T47D (cell line): ENCODE results near the gene EIF4E1B.

Source experiments
- DNase-seq, 2 experiments: peaks; one replicate each; pipeline versions ENCODE4 v3.0.0 to v3.0.0-alpha.2; 2011 to 2012; ENCODE audit warnings: low read depth in 1 of 2, low spot score in 1 of 2
- JUND ChIP-seq: IDR thresholded peaks from 2 replicates; pipeline ENCODE4 v1.6.1; 2012; ENCODE audit warnings: low read depth
- in situ Hi-C: cut with HindIII; loops from 2 replicates; pipeline ENCODE4 v1.10.0; 2016; ENCODE audit warnings: low sequenced_read_pairs, low pct_unique_long_range_greater_than_20kb

Gene EIF4E1B

DNA sequence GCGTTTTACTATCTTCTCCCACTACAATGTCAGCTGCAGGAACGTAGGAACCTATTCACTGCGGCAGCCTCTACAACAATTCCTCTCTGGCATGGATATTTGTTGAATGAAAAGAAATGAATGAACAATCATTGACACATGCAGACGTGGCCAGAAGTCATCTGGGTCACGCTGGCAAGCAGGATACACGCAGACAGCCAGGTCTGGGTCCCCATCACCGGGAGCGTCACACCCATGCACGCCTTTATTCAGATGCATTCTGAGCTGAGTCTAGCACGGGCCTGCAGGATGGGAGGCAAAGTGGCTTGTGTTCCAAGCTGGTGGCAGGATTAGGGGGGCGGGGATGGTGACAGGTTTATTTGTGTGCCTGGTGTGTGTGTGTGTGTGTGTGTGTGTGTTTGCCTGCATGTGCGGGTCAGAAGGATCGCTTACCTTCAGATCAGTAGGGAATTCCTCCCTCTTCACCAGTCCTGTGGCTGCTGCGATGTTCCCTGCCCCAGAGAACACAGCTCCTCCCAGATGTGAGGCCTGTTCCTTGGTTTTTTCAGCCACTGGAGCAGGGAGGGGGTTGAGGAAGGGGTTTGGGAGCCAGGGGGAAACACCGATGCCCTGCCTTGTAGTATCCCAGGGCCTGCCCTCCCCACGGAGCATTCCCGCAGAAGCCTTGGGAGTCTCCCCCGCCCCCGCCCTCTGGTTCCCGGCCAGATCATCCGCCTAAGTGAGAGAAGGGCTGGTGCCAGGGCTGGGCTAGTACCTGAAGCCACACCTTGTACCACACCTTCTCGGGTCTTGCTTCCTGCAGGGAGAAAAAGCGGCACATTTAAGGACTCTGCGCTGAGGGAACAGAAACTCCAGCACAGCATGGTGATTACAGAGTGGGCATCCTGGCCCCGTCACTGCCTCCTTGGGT is 4.3 kb upstream of the EIF4E1B start:
- no peak for DNase-seq
- no peak for TF ChIP-seq JUND
- in situ Hi-C loops, result no loop called here

DNA sequence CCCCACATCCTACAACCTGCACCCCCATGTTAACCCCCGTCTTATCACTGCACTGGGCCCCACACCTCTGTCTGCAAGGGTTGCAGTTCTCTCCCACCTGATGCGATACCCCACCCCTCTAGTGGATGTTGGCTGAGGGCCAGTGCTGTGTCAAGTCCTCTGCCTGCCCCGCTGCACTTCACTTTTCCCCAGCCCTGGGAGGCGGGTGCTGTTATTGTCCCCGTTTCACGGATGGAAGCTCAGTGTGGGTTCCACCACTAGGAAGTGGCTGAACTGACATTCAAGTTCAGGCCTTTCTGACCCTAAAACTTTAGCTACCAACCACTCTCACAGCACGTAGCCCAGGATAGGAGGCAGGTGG is 3.6 kb upstream of the EIF4E1B start:
- no peak for TF ChIP-seq JUND
- in situ Hi-C loops, result no loop called here
- DNase-seq, result no peak

DNA sequence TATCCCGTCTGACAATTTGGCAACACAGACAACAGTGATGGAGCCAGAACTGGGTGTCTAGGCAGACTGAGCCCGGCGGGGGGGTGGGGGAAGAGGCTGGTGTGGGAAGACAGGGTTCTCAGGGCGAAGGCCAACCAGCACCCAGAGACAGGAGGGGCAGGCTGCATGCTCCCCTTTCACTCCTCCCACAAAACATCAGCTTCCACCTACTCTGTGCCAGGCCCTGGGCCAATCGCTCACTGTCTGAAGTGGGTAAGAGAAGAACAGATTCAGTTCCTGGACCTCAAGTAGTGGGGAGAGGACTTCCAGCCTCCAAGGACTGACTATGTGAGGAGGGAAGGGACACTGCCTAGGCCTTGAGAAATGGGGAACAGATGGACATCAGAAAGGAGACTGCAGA is 2.9 kb upstream of the EIF4E1B start:
- in situ Hi-C loops, result no loop called here

DNA sequence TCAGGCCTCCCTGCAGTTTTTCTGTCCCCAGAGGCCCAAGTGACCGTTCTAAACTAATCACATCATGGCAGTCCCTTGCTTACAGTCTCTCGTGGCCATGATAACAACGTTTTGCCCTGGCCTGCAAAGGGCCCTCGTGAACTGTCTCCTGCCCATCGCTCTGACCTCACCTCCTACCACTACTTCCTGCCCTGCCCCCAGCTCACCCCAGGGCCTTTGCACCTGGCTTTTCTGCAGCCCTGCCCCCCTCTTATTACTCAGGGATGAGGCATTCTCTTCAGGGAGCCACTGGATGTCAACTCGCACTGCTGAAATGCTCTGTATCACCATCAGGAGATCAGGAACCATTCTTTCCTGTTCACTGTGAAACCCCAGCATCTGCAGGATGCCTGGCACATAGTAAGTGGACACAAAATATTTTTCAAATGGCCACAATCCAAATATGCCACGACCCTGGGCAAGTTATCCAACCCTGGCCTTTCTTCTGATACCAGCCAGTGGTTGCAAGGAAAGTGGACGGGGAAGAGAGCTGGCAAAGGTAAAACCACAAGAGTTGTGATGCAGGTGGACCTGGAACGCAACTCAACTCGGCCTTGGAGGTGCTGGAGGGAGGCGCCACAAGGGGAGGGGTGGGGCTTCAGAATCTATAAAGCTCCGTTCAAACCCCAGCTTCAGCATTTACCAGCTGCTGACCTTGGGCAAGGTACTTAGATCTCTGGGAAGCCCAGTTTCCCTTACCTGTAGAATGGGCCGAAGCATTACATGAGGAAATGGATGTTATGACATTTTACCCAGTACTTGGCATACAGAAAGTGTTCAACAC is 1.9 kb upstream of the EIF4E1B start:
- DNase-seq, result no peak

More for the DNA sequence above, 2.9 kb upstream of the EIF4E1B start:
- TF ChIP-seq JUND, result no peak
- DNase-seq, result no peak

DNA sequence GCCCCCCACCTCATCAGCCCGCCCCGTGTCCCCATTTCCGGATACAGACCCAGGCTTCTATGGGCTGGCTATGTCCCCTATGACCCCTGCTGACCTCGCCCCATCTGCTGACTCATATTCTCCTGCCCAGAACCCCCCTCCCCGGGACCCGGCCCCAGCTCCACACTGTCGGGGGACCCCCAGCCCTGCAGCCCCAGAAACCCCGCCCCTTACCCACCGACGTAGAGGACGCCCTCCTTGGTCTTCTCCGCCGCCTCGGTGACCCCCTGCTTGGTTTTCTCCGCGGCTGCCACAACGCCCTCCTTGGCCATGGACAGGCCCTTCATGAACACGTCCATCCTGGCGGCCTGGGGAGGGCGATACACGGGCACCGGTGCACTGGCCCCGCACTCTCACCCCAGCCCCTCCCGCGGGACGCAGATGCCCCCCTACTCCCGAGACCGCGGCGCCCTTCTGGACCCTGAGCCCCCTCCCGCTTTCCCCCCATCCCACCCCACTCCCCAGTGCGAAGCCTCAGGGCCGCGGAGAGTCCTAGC is 1.1 kb upstream of the EIF4E1B start:
- no peak for DNase-seq
- no peak for TF ChIP-seq JUND
- in situ Hi-C loops, result no loop called here

More for the DNA sequence above, 1.9 kb upstream of the EIF4E1B start:
- in situ Hi-C loops, result no loop called here
- TF ChIP-seq JUND, result no peak

DNA sequence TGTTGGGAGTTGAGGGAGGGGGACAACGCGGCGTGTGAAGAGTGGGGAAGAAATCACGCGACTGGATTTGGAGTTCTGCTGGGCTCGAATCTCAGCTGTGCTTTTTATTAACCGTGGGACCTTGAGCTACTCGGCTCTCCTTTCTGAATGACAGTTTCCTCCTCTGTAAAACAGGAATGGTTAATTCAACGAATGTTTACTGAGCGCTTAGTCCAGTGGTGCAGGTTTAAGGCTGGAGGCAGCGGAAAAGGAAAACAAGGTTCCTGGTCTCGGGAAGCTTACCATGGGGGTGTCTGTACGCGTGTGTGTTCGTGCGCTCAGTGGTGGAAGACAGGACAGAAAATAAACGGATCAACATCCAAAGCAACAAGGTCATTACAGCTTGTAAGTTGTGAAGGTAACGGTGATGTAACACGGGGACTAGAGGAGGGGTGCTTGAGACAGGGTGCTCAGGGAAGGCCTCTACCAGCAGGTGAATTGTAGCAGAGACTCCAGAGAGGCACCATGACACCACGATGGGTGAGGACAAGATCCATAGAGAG is 277 bp downstream of the EIF4E1B start:
- no peak for TF ChIP-seq JUND
- peak in 1 of 2 experiments; percentile 72 for DNase-seq
- in situ Hi-C loops, result no loop called here

DNA sequence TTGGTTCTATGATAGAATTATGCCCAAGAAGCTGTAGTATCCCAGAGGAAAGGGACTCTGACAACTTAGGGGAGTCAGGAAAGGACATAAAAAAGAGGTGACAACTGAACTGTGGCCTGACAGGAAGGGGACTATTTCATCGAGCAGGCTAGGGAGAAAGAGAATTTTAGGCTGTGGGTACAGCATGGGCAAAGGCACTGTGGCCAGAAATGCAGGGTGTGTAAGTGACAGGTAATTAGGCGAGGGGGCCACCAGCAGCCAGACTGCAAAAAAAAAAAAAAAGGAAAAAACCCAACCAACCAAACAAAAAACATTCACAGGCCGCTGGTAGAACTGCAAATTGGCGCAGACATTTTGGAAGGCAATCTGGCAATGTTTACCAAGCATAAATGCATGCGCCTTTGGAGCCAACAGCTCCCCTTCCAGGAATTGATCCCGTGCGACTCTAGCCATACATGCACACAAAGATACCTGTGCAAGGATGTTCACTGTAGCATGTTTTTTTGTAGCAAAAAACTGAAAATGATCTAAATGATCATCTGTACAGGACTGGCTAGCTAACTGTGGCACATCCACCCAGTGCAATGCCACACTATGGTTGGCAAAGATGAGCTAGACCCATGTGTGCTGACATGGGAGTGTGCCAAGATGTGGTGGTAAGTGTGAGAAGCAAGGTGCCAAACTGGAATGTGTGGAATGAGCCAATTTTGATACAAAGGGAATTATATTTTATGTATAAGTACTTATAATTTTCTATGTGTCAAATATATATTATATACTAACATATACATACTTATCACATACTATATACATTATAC is 1.1 kb downstream of the EIF4E1B start:
- DNase-seq, result no peak
- in situ Hi-C loops, result no loop called here
- TF ChIP-seq JUND, result no peak

DNA sequence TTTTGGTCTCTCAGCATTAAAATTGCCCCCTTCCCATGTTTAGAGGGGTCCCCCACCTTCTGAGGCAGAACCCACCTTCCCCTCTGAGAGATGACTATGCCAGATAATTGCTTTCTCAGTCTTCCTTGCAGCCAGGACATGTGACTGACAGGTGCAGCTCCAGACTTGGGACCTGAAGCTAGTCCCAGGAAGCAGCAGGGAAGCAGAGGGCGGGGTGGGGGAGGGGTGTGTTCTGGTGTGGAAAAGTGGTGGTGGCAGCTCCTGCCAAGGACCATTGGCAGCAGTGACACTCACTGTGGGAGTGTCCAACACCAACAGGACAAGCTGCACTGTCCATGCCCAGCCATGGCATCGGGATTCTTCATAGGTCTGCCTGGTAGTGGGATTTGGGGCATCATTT is 2.3 kb downstream of the EIF4E1B start:
- no peak for DNase-seq
- no peak for TF ChIP-seq JUND
- in situ Hi-C loops, result no loop called here

DNA sequence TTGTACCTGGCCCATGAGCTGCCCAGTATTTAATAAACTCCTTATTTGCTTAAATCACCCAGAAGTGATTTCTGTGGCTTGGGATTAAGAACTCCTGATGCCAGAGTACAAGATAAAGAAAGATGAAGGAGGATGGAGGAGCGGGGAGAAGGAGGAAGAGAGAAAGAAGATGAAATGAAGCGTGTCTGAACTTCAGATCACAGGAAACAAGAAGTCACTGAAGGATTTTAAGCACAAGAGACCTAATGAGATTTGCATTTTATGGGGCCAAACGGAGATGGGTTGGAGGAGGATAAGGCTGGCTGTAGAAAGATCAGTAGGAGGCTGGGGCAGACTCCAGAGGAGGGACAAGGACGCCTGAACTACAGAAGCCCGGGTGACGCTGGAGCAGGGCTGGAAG is 3.1 kb downstream of the EIF4E1B start:
- DNase-seq, result no peak

DNA sequence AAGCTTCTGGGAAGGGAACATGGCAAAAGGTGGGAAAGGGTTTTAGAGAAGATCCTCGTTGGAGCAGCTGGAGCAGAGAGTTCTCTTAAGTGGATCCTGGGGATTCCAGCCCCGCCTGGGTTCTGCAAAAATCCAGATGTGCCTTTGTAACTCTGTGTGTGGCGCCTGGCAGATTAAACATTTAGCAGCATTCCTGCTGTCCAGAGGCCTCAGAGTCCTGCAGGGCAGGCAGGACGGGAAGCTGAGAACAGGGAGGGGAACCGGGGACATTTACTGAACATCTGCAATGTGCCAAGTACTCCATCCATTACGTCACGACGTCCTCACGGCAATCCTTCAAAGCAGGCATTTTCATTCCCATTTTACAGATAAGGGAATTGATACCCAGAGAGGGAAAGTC is 6.0 kb downstream of the EIF4E1B start:
- in situ Hi-C loops, result no loop called here
- TF ChIP-seq JUND, result no peak
- DNase-seq, result no peak

More for the DNA sequence above, 3.1 kb downstream of the EIF4E1B start:
- in situ Hi-C loops, result no loop called here
- no peak for TF ChIP-seq JUND

DNA sequence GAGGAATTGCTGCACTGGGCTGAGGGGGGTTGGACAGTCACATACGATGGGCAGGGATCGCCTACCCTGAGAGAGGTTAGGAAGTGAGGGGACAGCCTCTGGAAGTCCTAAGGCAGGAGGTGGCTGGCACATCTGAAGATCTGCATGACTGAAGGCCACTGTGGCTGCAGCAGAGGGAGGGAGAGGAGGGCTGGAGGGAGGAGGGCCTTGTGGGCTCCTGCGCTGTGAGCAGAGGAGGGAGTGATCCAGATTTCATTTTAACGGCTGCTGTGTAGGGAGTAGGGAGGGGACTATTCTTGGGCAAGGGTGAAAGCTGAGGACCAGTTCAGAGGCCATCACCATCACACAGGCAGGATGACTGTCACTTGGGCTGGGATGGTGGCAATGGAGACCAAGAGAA is 7.1 kb downstream of the EIF4E1B start:
- TF ChIP-seq JUND, result no peak
- in situ Hi-C loops, result no loop called here
- no peak for DNase-seq

DNA sequence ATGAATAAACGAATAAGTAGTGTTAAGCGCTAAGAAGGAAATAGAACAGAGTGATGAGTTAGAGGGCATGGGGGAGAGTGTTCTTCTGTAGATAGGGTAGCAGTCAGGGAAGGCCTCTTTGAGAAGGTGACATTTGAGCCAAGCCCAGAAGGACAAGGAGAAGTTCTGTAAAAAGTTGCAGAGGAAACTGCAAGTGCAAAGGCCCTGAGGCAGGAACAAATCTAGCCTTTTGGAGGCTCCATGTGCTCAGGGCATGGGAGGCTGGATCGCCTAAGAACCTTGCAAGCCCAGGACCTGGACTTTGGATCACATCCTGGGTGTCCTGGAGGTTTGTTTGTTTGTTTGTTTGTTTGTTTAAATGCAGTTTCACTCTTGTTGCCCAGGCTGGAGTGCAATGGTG is 8.0 kb downstream of the EIF4E1B start:
- TF ChIP-seq JUND, result no peak
- DNase-seq, result no peak
- in situ Hi-C loops, result no loop called here
